H9 (cell line): ENCODE measurements around the gene WDR82. TPM values are rescaled to one million over a fixed set of nuclear protein-coding genes. Genes with fewer than 3 reads are reported as not detected.

Source experiments
- DNase-seq: peaks from one replicate; pipeline ENCODE4 v3.0.0-alpha.2; 2017
- H2AFZ ChIP-seq: one replicate; pipeline ENCODE4 v1.6.1; 2013; ENCODE audit warnings: mild to moderate bottlenecking, low read length, control low read depth, moderate library complexity
- H2AK5ac ChIP-seq: 2 replicates; pipeline ENCODE4 v1.6.1; 2013; ENCODE audit warnings: low read length, control low read depth, mixed read lengths; ENCODE audit not compliant: insufficient read length
- H2BK120ac ChIP-seq: one replicate; pipeline ENCODE4 v1.6.1; 2013; ENCODE audit warnings: low read depth, mild to moderate bottlenecking, low read length, control low read depth, inconsistent platforms; ENCODE audit not compliant: poor library complexity, severe bottlenecking
- H2BK12ac ChIP-seq: 2 replicates; pipeline ENCODE4 v1.6.1; 2013; ENCODE audit warnings: low read length, control low read depth, mixed read lengths, low read depth; ENCODE audit not compliant: insufficient read length
- H2BK15ac ChIP-seq: 2 replicates; pipeline ENCODE4 v1.6.1; 2013; ENCODE audit warnings: low read depth, low read length, control low read depth
- H2BK20ac ChIP-seq: one replicate; pipeline ENCODE4 v1.6.1; 2013; ENCODE audit warnings: low read depth, mild to moderate bottlenecking, low read length, control low read depth, inconsistent platforms; ENCODE audit not compliant: poor library complexity, severe bottlenecking
- H2BK5ac ChIP-seq: 2 replicates; pipeline ENCODE4 v1.6.1; 2013; ENCODE audit warnings: low read length, control low read depth, mixed read lengths; ENCODE audit not compliant: insufficient read length
- H3K14ac ChIP-seq: 2 replicates; pipeline ENCODE4 v1.6.1; 2013; ENCODE audit warnings: low read length, control low read depth; ENCODE audit not compliant: insufficient read depth
- H3K18ac ChIP-seq: 2 replicates; pipeline ENCODE4 v1.6.1; 2013; ENCODE audit warnings: low read depth, mild to moderate bottlenecking, mixed read lengths, low read length, control low read depth; ENCODE audit not compliant: insufficient read length
- H3K23ac ChIP-seq: 2 replicates; pipeline ENCODE4 v1.6.1; 2013; ENCODE audit warnings: low read length, control low read depth, mixed read lengths, low read depth; ENCODE audit not compliant: insufficient read length
- H3K23me2 ChIP-seq: 2 replicates; pipeline ENCODE4 v1.6.1; 2013; ENCODE audit warnings: low read depth, mild to moderate bottlenecking, mixed read lengths, low read length, control low read depth; ENCODE audit not compliant: insufficient read length, poor library complexity, severe bottlenecking
- H3K27ac ChIP-seq: 2 replicates; pipeline ENCODE4 v1.5.1; 2013; ENCODE audit warnings: low read length, control low read depth, mixed read lengths, low read depth; ENCODE audit not compliant: insufficient read length
- H3K27me3 ChIP-seq: 2 replicates; pipeline ENCODE4 v1.6.1; 2013; ENCODE audit warnings: low read length, control low read depth, inconsistent platforms; ENCODE audit not compliant: insufficient read depth
- H3K4ac ChIP-seq: 2 replicates; pipeline ENCODE4 v1.6.1; 2013; ENCODE audit warnings: low read depth, mild to moderate bottlenecking, control low read depth, inconsistent platforms, low read length, moderate library complexity
- H3K4me1 ChIP-seq: 2 replicates; pipeline ENCODE4 v1.6.1; 2013; ENCODE audit warnings: low read length, control low read depth, inconsistent platforms; ENCODE audit not compliant: insufficient read depth
- H3K4me2 ChIP-seq: 2 replicates; pipeline ENCODE4 v1.6.1; 2013; ENCODE audit warnings: low read length, control low read depth, mixed read lengths; ENCODE audit not compliant: insufficient read length, insufficient read depth
- H3K56ac ChIP-seq: 2 replicates; pipeline ENCODE4 v1.6.1; 2013; ENCODE audit warnings: low read depth, mild to moderate bottlenecking, mixed read lengths, low read length, control low read depth; ENCODE audit not compliant: insufficient read length
- H3K79me1 ChIP-seq: 2 replicates; pipeline ENCODE4 v1.6.1; 2013; ENCODE audit warnings: low read depth, mild to moderate bottlenecking, moderate library complexity, low read length, control low read depth, inconsistent platforms; ENCODE audit not compliant: insufficient read depth, poor library complexity, severe bottlenecking
- H3K79me2 ChIP-seq: 2 replicates; pipeline ENCODE4 v1.6.1; 2013; ENCODE audit warnings: low read length, control low read depth, inconsistent platforms; ENCODE audit not compliant: insufficient read depth
- H3K9ac ChIP-seq: 2 replicates; pipeline ENCODE4 v1.6.1; 2013; ENCODE audit warnings: low read length, control low read depth, mixed read lengths; ENCODE audit not compliant: insufficient read length; ENCODE audit errors: extremely low read depth
- H3K9me3 ChIP-seq: one replicate; pipeline ENCODE4 v1.6.1; 2013; ENCODE audit warnings: low read depth, low read length, inconsistent platforms; ENCODE audit not compliant: control insufficient read depth
- H3T11ph ChIP-seq: one replicate; pipeline ENCODE4 v1.6.1; 2013; ENCODE audit warnings: mild to moderate bottlenecking, low read length, control low read depth, inconsistent platforms
- H4K20me1 ChIP-seq: one replicate; pipeline ENCODE4 v1.6.1; 2013; ENCODE audit not compliant: control insufficient read depth, insufficient read length, insufficient read depth
- H4K5ac ChIP-seq: 2 replicates; pipeline ENCODE4 v1.6.1; 2013; ENCODE audit warnings: low read depth, mild to moderate bottlenecking, mixed read lengths, low read length, control low read depth; ENCODE audit not compliant: insufficient read length
- H4K8ac ChIP-seq: replicated peaks from 2 replicates; pipeline ENCODE4 v1.6.1; 2013; ENCODE audit warnings: low read length, control low read depth, mixed read lengths, low read depth; ENCODE audit not compliant: insufficient read length
- H4K91ac ChIP-seq: 2 replicates; pipeline ENCODE4 v1.6.1; 2013; ENCODE audit warnings: low read depth, mild to moderate bottlenecking, moderate library complexity, mixed read lengths, low read length, control low read depth; ENCODE audit not compliant: insufficient read length
- H3K27ac Mint-ChIP-seq, 3 experiments: 2 replicates in 2 of 3; 3 replicates in 1 of 3; pipeline ENCODE4 v1.8.0; 2020 to 2021; ENCODE audit warnings: mixed read lengths in 3 of 3, mild to moderate bottlenecking in 1 of 3, moderate library complexity in 1 of 3
- H3K27me3 Mint-ChIP-seq: 2 replicates; pipeline ENCODE4 v1.8.0; 2021; ENCODE audit warnings: low read depth, mild to moderate bottlenecking, moderate library complexity, mixed read lengths
- H3K36me3 Mint-ChIP-seq, 3 experiments: 2 replicates in 2 of 3; 3 replicates in 1 of 3; pipeline ENCODE4 v1.8.0; 2020 to 2021; ENCODE audit warnings: low read depth in 3 of 3, mixed read lengths in 3 of 3; ENCODE audit not compliant: insufficient read depth in 1 of 3
- H3K4me1 Mint-ChIP-seq, 2 experiments: 2 replicates each; pipeline ENCODE4 v1.8.0; 2020; ENCODE audit warnings: mixed read lengths in 2 of 2
- H3K4me3 Mint-ChIP-seq, 2 experiments: 2 replicates in 1 of 2; 3 replicates in 1 of 2; pipeline ENCODE4 v1.8.0; 2020 to 2021; ENCODE audit warnings: mild to moderate bottlenecking in 2 of 2, mixed read lengths in 2 of 2, moderate library complexity in 1 of 2
- H3K9me3 Mint-ChIP-seq, 2 experiments: 2 replicates in 1 of 2; 3 replicates in 1 of 2; pipeline ENCODE4 v1.8.0; 2020; ENCODE audit warnings: mild to moderate bottlenecking in 2 of 2, mixed read lengths in 2 of 2, moderate library complexity in 1 of 2
- WGBS: extraction: QIAGEN DNeasy Blood & Tissue Kit; methylation state at CpG from one replicate; pipeline ENCODE4 v1.1.7; 2013; ENCODE audit warnings: missing lambda C conversion rate, low lambda C conversion rate, mixed read lengths; ENCODE audit not compliant: insufficient read length; ENCODE audit errors: extremely low coverage; 5-methylcytosine and 5-hydroxymethylcytosine counted together
- total RNA-seq: library from RNA; stranded (reverse); gene quantifications from 2 replicates; pipeline ENCODE4 v1.2.1, GENCODE V29; 2021
- TF ChIP-seq, protein P1 (sequence below): fragments of 200-600 bp; sonication (generic); conservative IDR thresholded peaks from 3 replicates; pipeline ENCODE4 v1.8.0; 2021; ENCODE audit warnings: antibody characterized with exemption, mild to moderate bottlenecking

The WDR82 gene
- total RNA-seq, 1 experiment from 2014 or later: 83.1 TPM

GRCh38 chr3:52314489-52314888 lies 36.0 kb upstream of the WDR82 start:
- H3K4me3 Mint-ChIP-seq: no peak overlapping the region

More at GRCh38 chr3:52314489-52314888, 36.0 kb upstream of the WDR82 start:
- no peak overlapping the region for H3K18ac ChIP-seq
- peaks cover 6% of the 10 kb centered on the region for H3K23me2 ChIP-seq
- H3K27me3 ChIP-seq: peaks cover 2% of the 10 kb centered on the region; the same call in 1 of the 2 replicates
- no peak overlapping the region for H3T11ph ChIP-seq
- no peak overlapping the region for H2BK15ac ChIP-seq
- peaks cover 5 to 15% of the 10 kb centered on the region in 2 experiments for H3K4me1 Mint-ChIP-seq
- H2AK5ac ChIP-seq: no peak overlapping the region
- H3K79me1 ChIP-seq: no peaks in the 10 kb centered on the region
- no peak overlapping the region for H3K14ac ChIP-seq
- no peak for DNase-seq
- no peak overlapping the region for H4K8ac ChIP-seq
- no peaks in the 10 kb centered on the region for H3K4me1 ChIP-seq
- H4K20me1 ChIP-seq: no peaks in the 10 kb centered on the region
- H3K27ac ChIP-seq: no peak overlapping the region
- no peak overlapping the region for H3K27ac Mint-ChIP-seq
- TF ChIP-seq, protein P1, sequence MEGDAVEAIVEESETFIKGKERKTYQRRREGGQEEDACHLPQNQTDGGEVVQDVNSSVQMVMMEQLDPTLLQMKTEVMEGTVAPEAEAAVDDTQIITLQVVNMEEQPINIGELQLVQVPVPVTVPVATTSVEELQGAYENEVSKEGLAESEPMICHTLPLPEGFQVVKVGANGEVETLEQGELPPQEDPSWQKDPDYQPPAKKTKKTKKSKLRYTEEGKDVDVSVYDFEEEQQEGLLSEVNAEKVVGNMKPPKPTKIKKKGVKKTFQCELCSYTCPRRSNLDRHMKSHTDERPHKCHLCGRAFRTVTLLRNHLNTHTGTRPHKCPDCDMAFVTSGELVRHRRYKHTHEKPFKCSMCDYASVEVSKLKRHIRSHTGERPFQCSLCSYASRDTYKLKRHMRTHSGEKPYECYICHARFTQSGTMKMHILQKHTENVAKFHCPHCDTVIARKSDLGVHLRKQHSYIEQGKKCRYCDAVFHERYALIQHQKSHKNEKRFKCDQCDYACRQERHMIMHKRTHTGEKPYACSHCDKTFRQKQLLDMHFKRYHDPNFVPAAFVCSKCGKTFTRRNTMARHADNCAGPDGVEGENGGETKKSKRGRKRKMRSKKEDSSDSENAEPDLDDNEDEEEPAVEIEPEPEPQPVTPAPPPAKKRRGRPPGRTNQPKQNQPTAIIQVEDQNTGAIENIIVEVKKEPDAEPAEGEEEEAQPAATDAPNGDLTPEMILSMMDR: no peak
- no peak overlapping the region for H4K91ac ChIP-seq
- no peak overlapping the region for H2BK5ac ChIP-seq
- WGBS: no CpG with 5 or more reads among the region's 3 CpGs
- H3K56ac ChIP-seq: no peak overlapping the region
- peaks cover 28% of the 10 kb centered on the region for H3K27me3 Mint-ChIP-seq
- H2BK20ac ChIP-seq: no peak overlapping the region
- no peaks in the 10 kb centered on the region for H3K9me3 Mint-ChIP-seq
- no peak overlapping the region for H4K5ac ChIP-seq
- H3K9ac ChIP-seq: no peak overlapping the region
- no peak overlapping the region for H3K4ac ChIP-seq
- no peaks in the 10 kb centered on the region for H3K9me3 ChIP-seq
- H2BK120ac ChIP-seq: no peak overlapping the region
- no peak overlapping the region for H2BK12ac ChIP-seq
- H3K36me3 Mint-ChIP-seq: no peaks in the 10 kb centered on the region; a peak in 1 of 7 replicates
- H2AFZ ChIP-seq: no peak overlapping the region
- no peaks in the 10 kb centered on the region for H3K79me2 ChIP-seq
- no peak overlapping the region for H3K23ac ChIP-seq
- H3K4me2 ChIP-seq: no peak overlapping the region
